CD4-positive, alpha-beta T cell treated with Interleukin-15 for 1 hour (primary cell): ENCODE results near the gene SPATA1.
"Not testable (repeated sequence)": the region's sequence is repeated elsewhere in the genome, so short reads cannot be mapped to it uniquely, and the experiment has no call there.

Source experiments
- DNase-seq: peaks from one replicate; pipeline ENCODE4 v3.0.0-alpha.2; 2020

Gene SPATA1, protein sequence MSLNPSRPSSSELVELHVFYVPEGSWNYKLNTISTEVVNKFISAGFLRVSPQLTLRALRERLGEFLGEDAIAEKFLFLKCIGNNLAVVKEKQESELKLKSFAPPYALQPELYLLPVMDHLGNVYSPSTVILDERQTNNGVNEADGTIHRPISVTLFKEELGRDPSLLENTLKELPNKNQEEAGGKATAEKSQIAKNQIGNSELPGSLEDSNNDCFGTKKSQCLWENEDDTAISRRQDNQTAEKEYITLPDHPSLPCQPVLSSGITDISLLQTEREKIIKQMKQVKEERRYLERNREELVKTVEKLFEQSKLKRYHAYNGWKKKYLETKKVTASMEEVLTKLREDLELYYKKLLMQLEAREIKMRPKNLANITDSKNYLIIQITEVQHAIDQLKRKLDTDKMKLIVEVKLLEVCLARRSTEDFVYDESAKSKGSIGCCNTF

GRCh38 chr1:84506002-84506728, at the start of gene SPATA1, which contains the start of gene GNG5:
Gene SPATA1 (plus strand): TSS chr1:84506386. CDS start chr1:84516360, 9,974 bp downstream.
Gene GNG5 (minus strand): TSS chr1:84506581. CDS start chr1:84506091, 490 bp downstream.
- DNase-seq: peak; percentile 97

- DNase-seq: no peak
These were observed 44.1 kb upstream of the SPATA1 start for GRCh38 chr1:84462118-84462517.

DNA sequence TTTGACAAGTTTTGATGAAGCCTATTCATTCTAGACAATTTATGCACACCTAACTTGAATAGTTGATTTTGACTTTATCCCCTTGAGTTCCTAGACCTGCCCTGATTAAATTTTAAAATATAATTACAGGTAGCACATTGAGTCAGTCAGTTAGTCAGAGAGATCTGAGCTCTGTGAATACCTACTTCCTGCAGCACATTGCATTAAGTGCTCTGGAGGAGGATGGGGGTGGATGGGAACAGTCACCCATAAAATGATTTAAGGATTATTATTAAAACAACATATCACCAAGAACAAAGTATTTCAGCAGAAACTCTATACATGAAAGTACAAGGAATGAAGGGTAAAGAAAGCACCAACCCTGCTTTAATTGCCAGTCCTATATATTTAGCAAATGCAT, 38.9 kb upstream of the SPATA1 start:
- DNase-seq: no peak

DNA sequence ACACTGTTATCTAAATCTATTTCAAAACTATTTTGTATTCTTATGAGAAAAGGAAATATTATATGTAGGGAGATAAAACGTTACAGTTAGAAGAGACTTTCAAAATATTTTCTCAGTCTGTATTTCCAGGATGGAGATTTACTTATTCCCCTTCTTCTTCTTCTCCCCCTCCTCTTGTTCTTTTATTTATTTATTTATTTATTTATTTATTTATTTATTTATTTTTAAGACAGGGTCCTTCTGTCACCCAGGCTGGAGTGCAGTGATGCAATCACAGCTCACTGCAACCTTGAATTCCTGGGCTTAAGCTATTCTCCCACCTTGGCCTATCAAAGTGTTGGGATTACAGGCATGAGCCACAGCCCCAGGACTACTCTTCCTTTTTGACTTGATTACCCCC, 30.0 kb upstream of the SPATA1 start:
- no peak for DNase-seq

GRCh38 chr1:84478876-84479868, 27.0 kb upstream of the SPATA1 start, which contains the start of gene RPF1:
Gene RPF1 (plus strand): TSS chr1:84479266. CDS start chr1:84479282, 16 bp downstream.
- DNase-seq: peak; percentile 80

DNA sequence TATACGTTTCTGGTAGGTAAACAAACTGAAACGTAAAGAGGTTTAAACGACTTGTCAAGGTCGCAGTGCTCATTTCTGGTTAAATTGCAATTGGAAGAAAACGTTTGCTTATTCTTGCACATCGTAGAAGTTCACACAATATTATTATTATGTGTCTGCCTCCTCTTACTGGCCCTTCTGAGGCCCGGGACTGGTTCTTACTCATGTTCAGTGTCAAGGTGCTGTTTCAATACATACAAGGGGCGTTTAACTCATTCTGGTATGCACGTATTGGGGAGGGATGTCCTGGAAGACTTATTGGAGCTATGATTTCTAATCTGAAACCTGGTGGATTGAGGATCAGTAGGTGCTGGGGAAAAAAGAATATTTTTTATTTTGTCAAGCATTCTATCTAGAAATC, 26.2 kb upstream of the SPATA1 start:
- DNase-seq: no peak

DNA sequence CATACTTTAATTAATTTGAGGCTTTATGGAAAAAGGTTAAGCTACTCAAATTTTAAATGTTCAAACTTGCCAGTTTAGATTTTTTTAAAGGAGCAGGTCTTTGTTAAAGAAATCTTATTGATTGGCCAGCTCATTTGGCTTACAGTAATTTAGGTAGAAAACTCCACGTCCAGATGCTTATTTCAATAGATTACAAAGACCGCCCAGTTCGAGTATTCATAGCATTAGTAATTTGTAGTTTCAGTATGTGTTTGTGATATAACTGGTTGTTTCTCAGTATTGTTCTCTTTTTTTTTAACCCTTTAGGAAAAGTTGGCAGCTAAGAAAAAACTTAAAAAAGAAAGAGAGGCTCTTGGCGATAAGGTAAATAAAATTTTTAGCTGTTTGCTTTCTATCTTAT, 25.5 kb upstream of the SPATA1 start:
- DNase-seq: no peak

DNA sequence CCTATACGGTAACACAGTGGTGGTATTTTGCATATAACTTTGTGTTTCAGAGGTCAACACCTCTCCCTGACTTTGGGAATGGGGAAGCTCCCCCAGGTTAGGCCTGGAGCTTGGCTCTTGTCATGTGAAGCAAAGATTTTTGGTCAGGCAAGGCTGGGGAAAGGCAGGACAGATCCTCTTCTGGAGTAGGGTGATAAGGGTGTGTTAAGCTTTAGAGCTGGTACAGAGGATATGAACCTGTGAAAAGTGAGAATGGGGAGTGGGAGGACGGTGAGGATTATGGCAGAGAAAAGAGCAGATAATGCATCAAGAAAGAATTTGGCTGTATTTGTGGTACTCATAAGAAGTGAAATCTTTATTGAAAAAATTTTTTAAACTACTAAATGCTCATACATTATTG, 24.9 kb upstream of the SPATA1 start:
- no peak for DNase-seq

DNA sequence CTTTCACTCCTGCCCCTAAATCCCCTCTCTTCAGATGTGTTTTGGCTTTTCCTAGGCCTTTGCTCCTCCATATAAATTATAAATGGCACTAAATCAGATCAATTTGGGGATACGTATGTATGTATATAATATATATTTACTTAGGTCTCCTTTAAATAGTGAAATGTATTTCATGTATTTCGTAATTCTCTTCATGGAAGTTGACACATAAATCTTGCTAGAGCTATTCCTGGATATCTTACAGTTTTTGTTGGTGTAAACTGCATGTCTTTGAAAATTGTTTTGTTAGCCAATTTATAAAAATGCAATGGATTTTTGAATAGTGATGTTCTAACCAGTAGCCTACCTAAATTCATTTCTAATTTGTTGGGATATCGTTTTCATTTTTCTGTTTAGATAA, 18.1 kb upstream of the SPATA1 start:
- no peak for DNase-seq

GRCh38 chr1:84489766-84490165, 16.4 kb upstream of the SPATA1 start:
- DNase-seq: no peak

DNA sequence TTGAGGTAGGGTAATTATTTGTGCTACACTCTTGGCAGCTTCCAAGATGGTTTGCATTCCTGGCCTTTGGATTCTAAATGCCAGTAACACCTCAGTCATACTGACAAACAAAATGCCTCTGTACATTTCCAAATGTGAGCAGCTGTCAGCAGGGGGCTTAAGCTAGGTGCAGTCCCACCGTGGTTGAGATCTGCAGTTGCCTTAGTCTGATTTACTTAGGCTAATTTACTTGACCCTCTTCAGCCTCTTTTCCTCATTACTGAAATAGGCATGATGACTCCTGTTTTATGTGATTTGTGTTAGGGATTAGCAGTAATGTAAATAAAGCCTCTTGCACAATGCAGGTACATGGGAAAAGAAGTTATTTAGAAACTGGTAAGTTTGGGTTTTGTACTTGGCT, 13.5 kb upstream of the SPATA1 start:
- no peak for DNase-seq

GRCh38 chr1:84493747-84494146, 12.4 kb upstream of the SPATA1 start:
- DNase-seq: no peak

- no peak for DNase-seq
These were observed 9.7 kb upstream of the SPATA1 start for GRCh38 chr1:84496498-84496897.

GRCh38 chr1:84497631-84498275, 8.4 kb upstream of the SPATA1 start:
- DNase-seq: no peak

DNA sequence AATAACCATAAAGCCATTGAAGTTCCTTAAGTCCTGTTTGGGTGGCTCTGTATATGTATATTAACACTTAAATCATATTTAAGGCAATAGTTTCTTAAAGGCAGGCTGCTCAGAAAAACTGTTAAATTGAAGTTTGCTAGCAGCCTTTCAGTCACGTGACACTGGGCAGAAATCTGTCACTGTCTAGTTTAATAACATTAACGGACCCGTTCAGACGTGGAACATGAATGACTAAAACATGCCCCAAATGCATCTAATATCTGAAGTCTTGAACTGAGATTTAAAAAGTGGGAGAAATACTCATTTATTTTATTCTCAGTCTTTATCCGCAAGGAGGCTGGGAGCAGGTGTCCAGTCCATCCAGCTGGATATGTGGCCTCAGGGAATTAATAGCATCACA, 3.3 kb upstream of the SPATA1 start:
- no peak for DNase-seq

DNA sequence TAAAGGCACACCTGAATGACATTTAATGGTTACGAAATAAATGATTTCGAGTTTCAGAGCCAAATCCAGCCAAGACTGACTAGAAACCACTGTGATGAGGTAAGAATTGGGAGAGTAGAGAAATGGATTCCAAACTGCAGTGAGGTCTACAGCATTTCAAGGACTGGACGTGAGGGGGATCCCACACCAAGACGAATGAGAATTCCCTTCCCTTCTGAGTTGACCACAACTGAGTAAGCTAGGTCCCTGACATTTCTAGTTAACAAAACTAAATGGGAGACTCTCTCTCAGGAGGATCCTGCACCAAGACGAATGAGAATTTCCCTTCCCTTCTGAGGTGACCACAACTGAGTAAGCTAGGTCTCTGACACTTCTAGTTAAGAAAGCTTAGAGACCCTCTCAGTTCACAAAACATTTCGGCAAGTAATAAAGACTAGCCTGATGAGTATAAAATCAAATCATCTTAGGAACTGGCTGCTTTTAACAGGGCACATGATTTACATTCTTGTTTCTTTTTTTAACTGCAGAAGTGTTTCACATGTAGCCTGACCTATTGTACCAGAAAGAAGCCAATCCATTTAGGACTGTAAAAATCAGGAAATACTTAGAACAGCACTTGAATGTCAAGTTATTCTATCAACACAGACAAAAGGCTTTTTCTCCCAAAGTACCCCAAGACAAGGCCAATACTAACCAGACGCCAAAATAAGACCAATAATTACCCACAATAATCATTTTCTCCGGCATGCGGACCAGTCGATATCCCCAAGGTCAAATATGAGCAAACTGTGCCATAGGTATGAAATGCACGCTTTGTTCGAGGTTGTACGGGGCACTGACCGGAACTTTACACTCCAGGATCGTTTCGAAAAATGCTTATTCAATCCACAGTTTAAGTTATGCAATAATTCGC, 1.4 kb upstream of the SPATA1 start:
- DNase-seq: no peak

- no peak for DNase-seq
These were observed 639 bp upstream of the SPATA1 start for GRCh38 chr1:84505493-84506001.

- no peak for DNase-seq
These were observed 705 bp downstream of the SPATA1 start for GRCh38 chr1:84506729-84507453.

- DNase-seq: not testable (repeated sequence)
These were observed 1.7 kb downstream of the SPATA1 start for GRCh38 chr1:84507887-84508286.

DNA sequence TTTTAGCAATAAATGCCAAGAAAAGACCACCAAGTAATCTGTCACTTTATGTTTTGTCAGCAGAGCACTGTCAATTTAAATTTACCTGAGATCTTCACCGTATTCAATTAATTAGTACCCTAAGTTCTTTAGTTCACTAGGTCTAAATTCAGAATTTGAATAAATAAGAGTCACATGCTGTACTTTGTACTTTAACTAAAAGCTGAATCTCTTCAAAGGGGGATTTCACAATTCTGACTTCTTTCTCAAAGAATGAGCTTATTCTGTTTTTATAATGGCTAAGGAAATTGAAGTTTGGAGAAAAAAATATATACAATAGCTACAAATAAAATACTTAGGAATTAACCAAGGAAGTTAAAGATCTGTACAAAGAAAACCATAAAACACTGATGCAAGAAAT, 2.3 kb downstream of the SPATA1 start:
- DNase-seq: no peak
